PC-9 (cell line): Measurements from ENCODE around the gene ZDHHC8.

ENCODE experiments used
- EZH2 ChIP-seq: fragments of 200-600 bp; sonication (generic); IDR thresholded peaks from 2 replicates; pipeline ENCODE4 v1.8.0; 2017; ENCODE audit warnings: antibody characterized with exemption, low read depth
- TF ChIP-seq, protein P1 (sequence below): fragments of 200-600 bp; sonication (generic); conservative IDR thresholded peaks from 2 replicates; pipeline ENCODE4 v1.6.1; 2017; ENCODE audit warnings: mixed run types, antibody characterized with exemption, mild to moderate bottlenecking, moderate library complexity

DNA sequence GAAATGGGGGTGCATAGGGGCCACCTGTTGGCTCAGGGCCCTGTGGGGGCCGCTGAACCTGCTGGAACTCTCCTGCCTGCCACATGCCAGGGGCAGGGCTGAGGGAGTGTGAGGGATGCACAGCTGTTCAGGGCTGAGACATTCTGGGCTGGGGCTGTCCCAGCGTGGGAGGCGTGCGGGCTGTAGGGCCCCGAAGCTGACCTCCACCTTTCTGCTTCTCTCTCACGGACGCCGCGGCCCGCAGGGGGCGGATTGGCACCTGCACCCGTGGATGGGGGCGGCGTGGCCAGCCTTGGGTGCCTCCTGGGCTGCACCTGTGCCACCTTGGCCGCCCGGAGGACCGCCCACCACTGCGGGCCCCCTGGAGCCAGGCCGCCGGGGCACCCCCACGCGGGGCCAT is 15.2 kb downstream of the ZDHHC8 start:
- TF ChIP-seq, protein P1, sequence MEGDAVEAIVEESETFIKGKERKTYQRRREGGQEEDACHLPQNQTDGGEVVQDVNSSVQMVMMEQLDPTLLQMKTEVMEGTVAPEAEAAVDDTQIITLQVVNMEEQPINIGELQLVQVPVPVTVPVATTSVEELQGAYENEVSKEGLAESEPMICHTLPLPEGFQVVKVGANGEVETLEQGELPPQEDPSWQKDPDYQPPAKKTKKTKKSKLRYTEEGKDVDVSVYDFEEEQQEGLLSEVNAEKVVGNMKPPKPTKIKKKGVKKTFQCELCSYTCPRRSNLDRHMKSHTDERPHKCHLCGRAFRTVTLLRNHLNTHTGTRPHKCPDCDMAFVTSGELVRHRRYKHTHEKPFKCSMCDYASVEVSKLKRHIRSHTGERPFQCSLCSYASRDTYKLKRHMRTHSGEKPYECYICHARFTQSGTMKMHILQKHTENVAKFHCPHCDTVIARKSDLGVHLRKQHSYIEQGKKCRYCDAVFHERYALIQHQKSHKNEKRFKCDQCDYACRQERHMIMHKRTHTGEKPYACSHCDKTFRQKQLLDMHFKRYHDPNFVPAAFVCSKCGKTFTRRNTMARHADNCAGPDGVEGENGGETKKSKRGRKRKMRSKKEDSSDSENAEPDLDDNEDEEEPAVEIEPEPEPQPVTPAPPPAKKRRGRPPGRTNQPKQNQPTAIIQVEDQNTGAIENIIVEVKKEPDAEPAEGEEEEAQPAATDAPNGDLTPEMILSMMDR, result no peak
- TF ChIP-seq EZH2, result no peak
